GM10266 (cell line): Measurements from ENCODE around the gene CLCF1.
A peak's percentile ranks its signal among the peaks of the same experiment; 100 is the strongest.

Experiments used
- DNase-seq: peaks from one replicate; pipeline ENCODE4 v3.0.0; 2012; ENCODE audit errors: extremely low spot score
- CTCF ChIP-seq: IDR thresholded peaks from 2 replicates; pipeline ENCODE4 v1.5.1; 2012; ENCODE audit warnings: mild to moderate bottlenecking, low read depth; ENCODE audit not compliant: control insufficient read depth, insufficient read depth; ENCODE audit errors: missing control alignments

The CLCF1 gene

GRCh38 chr11:67344264-67344663 is 29.1 kb downstream of the CLCF1 start:
- DNase-seq = peak; percentile 6
- TF ChIP-seq CTCF = no peak

GRCh38 chr11:67337257-67337656 is 36.1 kb downstream of the CLCF1 start:
- DNase-seq = no peak
- TF ChIP-seq CTCF = no peak

GRCh38 chr11:67332081-67332691 is 41.2 kb downstream of the CLCF1 start:
- TF ChIP-seq CTCF = no peak
- DNase-seq = no peak

- TF ChIP-seq CTCF = no peak
- DNase-seq = no peak
Measured at GRCh38 chr11:67323526-67323925, 49.9 kb downstream of the CLCF1 start.

- DNase-seq = no peak
- TF ChIP-seq CTCF = no peak
Measured at GRCh38 chr11:67322049-67322448, 51.3 kb downstream of the CLCF1 start.

GRCh38 chr11:67321313-67321871 is 52.0 kb downstream of the CLCF1 start:
- DNase-seq = peak; percentile 4
- no peak for TF ChIP-seq CTCF

GRCh38 chr11:67320691-67321090 is 52.7 kb downstream of the CLCF1 start:
- TF ChIP-seq CTCF = no peak

More at GRCh38 chr11:67320691-67321090, 52.7 kb downstream of the CLCF1 start:
- no peak for DNase-seq
